Omental fat pad (tissue), 4 donors: ENCODE data around the gene CEP128. TPM values are rescaled to one million over a fixed set of nuclear protein-coding genes. Genes with fewer than 3 reads are reported as not detected.

ENCODE experiments used
- ATAC-seq: fragments of 150-250 bp; one replicate; pipeline ENCODE4 v1.9.1; 2016; ENCODE audit warnings: mild to moderate bottlenecking, moderate library complexity; ENCODE audit not compliant: low FRiP score
- DNase-seq: peaks from one replicate; pipeline ENCODE4 v3.0.0-alpha.2; 2019; ENCODE audit warnings: low spot score
- total RNA-seq, 4 donors: library from RNA; depleted of rRNA; stranded (reverse); fragments of >200 nt; gene quantifications; one replicate each; pipeline ENCODE4 v1.1.0, GENCODE V29; 2016
- TF ChIP-seq, protein P1 (sequence below), 3 donors: fragments of 450-650 bp; IDR thresholded peaks; one replicate each; pipeline ENCODE4 v1.5.1; 2016 to 2017; ENCODE audit warnings: antibody characterized with exemption in 3 of 3, mild to moderate bottlenecking in 3 of 3, moderate library complexity in 2 of 3

CEP128 gene
- total RNA-seq, 4 donors from 2014 or later = 3.5 to 13.1 (median 4.6) TPM

DNA sequence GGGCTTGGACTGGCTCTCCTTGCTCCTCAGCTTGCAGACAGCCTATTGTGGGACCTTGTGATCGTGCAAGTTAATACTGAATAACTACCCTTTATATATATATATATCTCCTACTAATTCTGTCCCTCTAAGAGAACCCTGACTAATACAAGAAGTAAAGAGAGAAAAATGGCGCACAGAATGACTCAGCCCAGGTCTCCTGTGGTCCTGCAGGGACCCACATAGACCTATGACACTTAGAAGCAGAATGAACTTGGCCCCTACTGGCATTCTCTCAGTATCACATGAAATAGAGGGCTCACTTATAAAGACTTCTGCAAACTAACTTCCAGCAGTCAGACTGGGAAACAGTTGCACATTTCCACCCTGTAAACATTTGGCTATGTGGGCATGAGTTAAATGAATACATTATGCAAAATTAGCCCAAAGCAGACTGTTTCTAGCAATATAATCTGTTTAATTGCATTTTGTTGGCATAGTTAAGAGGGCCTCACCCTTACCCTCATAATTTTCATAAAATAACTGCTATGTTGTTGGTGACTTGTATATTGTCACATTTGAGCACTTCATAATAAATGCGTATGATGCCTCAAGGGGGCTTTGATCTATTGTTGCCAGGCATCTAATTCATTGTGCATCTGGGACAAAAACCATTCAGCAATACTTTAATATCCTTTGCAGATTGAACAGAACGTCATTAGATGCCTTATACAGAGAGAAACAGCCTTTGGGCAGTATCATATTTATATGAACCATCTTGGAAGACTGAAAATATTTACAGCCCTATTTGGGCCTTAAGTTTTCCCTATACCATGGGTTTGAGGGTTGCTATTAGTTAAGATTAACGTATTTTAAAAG lies 380.5 kb downstream of the CEP128 start:
- TF ChIP-seq, protein P1, sequence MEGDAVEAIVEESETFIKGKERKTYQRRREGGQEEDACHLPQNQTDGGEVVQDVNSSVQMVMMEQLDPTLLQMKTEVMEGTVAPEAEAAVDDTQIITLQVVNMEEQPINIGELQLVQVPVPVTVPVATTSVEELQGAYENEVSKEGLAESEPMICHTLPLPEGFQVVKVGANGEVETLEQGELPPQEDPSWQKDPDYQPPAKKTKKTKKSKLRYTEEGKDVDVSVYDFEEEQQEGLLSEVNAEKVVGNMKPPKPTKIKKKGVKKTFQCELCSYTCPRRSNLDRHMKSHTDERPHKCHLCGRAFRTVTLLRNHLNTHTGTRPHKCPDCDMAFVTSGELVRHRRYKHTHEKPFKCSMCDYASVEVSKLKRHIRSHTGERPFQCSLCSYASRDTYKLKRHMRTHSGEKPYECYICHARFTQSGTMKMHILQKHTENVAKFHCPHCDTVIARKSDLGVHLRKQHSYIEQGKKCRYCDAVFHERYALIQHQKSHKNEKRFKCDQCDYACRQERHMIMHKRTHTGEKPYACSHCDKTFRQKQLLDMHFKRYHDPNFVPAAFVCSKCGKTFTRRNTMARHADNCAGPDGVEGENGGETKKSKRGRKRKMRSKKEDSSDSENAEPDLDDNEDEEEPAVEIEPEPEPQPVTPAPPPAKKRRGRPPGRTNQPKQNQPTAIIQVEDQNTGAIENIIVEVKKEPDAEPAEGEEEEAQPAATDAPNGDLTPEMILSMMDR (IDR thresholded peaks at IDR 0.05) = no peak
- ATAC-seq (no peak), DNase-seq (no peak)

DNA sequence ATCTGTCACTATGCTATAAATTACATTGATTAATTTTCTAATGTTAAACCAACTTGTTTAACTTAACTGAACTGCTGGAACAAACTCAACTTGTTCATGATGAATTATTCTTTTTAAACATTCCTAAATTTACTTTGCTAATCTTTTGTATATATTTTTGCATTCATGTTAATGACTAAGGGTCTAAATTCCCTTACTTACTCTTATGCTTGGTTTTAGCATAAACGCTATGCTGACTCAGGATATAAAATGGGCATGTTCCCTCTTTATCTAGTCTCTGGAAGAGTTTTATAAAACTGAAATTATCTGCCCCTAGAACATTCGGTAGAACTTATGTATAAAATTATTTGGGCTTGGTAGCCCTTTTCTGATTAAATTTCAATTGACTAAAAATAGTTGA lies 387.4 kb downstream of the CEP128 start:
- ATAC-seq = no peak
- no peak for DNase-seq
- TF ChIP-seq, protein P1 (IDR thresholded peaks at IDR 0.05) = no peak

DNA sequence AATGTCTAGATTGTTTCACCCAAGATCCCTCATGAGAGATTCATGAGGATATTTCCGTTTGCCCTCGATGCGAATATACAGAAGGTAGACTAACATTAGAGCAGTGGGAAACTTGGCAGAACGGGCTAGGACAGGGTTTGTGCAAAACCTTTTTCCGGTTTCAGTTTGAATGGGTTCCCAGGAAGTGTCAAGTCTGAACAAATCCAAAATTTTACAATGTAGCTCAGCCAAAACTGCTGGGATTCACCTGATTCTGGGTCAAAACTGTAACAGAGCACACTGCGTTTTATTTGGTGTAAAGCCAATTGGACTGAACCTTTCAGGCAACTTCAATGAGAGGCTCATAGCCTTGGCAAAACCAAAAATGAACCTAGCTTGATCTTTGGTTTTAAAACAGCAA lies 392.4 kb downstream of the CEP128 start:
- no peak for DNase-seq

DNA sequence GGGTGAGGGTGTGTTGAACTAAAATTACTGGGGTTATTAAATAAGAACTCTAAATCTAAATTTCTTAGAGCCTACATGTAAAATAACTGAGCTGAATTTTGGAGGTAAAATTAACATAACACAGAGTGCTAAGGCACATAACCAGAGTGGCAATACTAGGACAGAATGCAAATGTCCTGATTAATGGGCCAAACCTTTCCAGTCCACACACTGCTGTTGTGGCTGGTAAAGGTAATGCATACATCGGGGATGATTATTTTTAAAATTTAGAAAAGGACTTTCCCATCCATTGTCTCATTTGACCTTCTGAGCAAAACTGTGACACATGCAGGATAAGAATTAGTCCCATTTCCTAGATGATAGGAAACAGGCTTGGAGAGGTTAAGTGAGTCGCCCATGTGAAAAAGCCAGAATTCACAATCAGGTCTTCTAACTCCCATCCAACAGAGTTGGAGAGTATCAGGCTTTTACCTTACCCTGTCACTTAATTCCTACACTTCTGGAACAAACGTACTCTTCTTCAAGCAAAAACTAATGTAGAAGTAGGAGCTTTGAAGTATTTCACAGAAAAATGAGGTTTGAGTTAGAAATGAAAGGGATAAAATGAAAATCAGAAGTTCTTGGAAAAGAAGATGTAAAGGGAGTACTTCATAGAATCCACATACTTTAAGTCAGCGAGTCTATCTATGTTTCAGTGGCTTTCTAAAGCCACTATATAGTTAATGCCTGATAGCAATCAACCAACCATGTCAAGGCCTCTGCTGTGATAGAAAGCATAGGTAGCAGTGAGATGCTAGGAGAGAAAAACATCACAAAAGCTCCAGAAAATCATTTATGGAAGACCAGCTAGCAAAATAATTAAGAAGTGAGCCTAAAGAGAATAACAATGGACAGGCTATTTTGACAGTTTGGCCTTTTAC lies 395.3 kb downstream of the CEP128 start:
- TF ChIP-seq, protein P1 (IDR thresholded peaks at IDR 0.05) = no peak
- no peak for DNase-seq
- ATAC-seq = no peak

More for the DNA sequence above, 392.4 kb downstream of the CEP128 start:
- TF ChIP-seq, protein P1 (IDR thresholded peaks at IDR 0.05) = no peak
- ATAC-seq = no peak

DNA sequence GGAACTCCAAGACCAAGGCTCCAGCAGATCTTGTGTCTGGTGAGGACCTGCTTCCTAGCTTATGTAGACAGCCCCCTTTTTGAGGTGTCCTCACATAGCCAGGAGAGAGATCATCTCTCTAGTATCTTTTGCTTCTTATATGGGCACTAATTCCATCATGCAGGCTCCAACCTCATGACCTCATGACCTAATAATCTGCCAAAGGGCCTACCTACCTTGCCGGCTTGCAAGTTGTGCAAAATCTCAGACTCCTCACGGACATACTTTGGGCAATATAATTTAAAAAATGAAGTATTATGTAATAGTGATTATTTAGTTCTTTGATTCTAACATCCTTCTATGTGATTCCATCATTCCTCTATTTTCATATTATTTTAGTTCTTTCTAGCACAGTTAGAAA lies 397.2 kb downstream of the CEP128 start:
- DNase-seq = no peak
- TF ChIP-seq, protein P1 (IDR thresholded peaks at IDR 0.05) = no peak

DNA sequence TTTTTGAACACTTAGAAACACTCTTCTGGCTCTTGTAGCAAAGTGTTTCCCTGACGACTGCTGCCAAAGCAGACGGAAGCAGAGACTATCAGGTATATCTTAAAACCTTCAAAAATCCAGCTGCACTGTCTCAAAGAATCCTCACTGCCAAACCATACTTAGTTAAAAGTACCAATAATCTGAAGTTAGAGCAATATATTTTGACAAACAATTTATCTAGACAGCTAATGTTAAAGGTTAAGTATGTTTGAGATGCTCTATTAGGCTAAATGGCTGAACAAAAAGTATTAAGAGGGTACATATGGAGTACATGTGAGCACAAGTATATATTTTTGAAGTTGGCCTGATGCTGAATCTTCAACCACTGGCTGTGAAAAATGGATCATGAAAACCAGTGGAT lies 398.3 kb downstream of the CEP128 start:
- DNase-seq (no peak), ATAC-seq (no peak)
- TF ChIP-seq, protein P1 (IDR thresholded peaks at IDR 0.05) = no peak

More for the DNA sequence above, 397.2 kb downstream of the CEP128 start:
- ATAC-seq = no peak
